Smooth muscle cell (in vitro differentiated cells): ENCODE data around the gene GALNS. TPM values are rescaled to one million over a fixed set of nuclear protein-coding genes. Genes with fewer than 3 reads are reported as not detected.

Experiments
- DNase-seq: peaks from one replicate; lab custom pipeline; 2025; ENCODE audit not compliant: unreplicated experiment; lab: John Stamatoyannopoulos, UW
- H2AFZ ChIP-seq: fragments of 200-600 bp; sonication (generic); 2 replicates; pipeline ENCODE4 v1.6.0; 2016; ENCODE audit warnings: antibody characterized with exemption, low read depth, mild to moderate bottlenecking
- H3F3A ChIP-seq: fragments of 200-600 bp; sonication (generic); 2 replicates; pipeline ENCODE4 v1.6.0; 2017; ENCODE audit warnings: antibody characterized with exemption, low read depth
- H3K27ac ChIP-seq: fragments of 200-600 bp; sonication (generic); 2 replicates; pipeline ENCODE4 v1.5.1; 2016; ENCODE audit warnings: low read depth, mild to moderate bottlenecking
- H3K27me3 ChIP-seq: fragments of 200-600 bp; sonication (generic); 2 replicates; pipeline ENCODE4 v1.6.1; 2016; ENCODE audit warnings: low read depth, mild to moderate bottlenecking
- H3K36me3 ChIP-seq: fragments of 200-600 bp; sonication (generic); 2 replicates; pipeline ENCODE4 v1.5.1; 2016; ENCODE audit warnings: low read depth
- H3K4me1 ChIP-seq: fragments of 200-600 bp; sonication (generic); 2 replicates; pipeline ENCODE4 v1.5.1; 2016; ENCODE audit warnings: low read depth
- H3K4me2 ChIP-seq: fragments of 200-600 bp; sonication (generic); 2 replicates; pipeline ENCODE4 v1.6.0; 2016; ENCODE audit warnings: mild to moderate bottlenecking
- H3K4me3 ChIP-seq: fragments of 200-600 bp; sonication (generic); 2 replicates; pipeline ENCODE4 v1.5.1; 2016; ENCODE audit warnings: mild to moderate bottlenecking
- H3K79me2 ChIP-seq: fragments of 200-600 bp; sonication (generic); 2 replicates; pipeline ENCODE4 v1.6.0; 2016; ENCODE audit warnings: low read depth, mild to moderate bottlenecking
- H3K9ac ChIP-seq: fragments of 200-600 bp; sonication (generic); 2 replicates; pipeline ENCODE4 v1.6.0; 2016; ENCODE audit warnings: low read depth
- H3K9me3 ChIP-seq: fragments of 200-600 bp; sonication (generic); replicated peaks from 2 replicates; pipeline ENCODE4 v1.5.1; 2016; ENCODE audit warnings: low read depth
- H4K20me1 ChIP-seq: fragments of 200-600 bp; sonication (generic); 2 replicates; pipeline ENCODE4 v1.6.0; 2016; ENCODE audit warnings: low read depth
- CTCF ChIP-seq: fragments of 200-600 bp; sonication (generic); IDR thresholded peaks from 2 replicates; pipeline ENCODE4 v1.5.1; 2017; ENCODE audit warnings: borderline replicate concordance, mild to moderate bottlenecking, antibody characterized with exemption; ENCODE audit not compliant: insufficient read depth, poor library complexity, severe bottlenecking
- WGBS: methylation state at CpG from one replicate; pipeline ENCODE4 v1.1.7; 2016; ENCODE audit warnings: low lambda C conversion rate; 5-methylcytosine and 5-hydroxymethylcytosine counted together
- polyA plus RNA-seq: library from polyadenylated mRNA; unstranded; fragments of >200 nt; fragmentation: Nextera tagmentation; extraction: Ambion mirVana; gene quantifications from 2 replicates; pipeline ENCODE4 v1.2.1, GENCODE V29; 2016
- total RNA-seq: library from RNA; depleted of rRNA; stranded (reverse); fragments of >200 nt; gene quantifications from 2 replicates; pipeline ENCODE4 v1.2.3, GENCODE V29; 2014

Gene GALNS
- total and polyA plus RNA-seq, 2 experiments from 2014 or later, result 20.8 to 21.3 TPM

- TF ChIP-seq CTCF, result peak; percentile 60
- 17% methylated on average over 12 of the region's 12 CpGs for WGBS
- Histone ChIP-seq H3K36me3 (no peaks in the 10 kb centered on the region), H4K20me1 (peaks cover 29% of the 10 kb centered on the region), H3K4me3 (peak overlapping the region; percentile 84), H3K9ac (peak overlapping the region; percentile 89), H3F3A (no peaks in the 10 kb centered on the region), H3K27ac (peak overlapping the region; percentile 56), H3K4me2 (peak overlapping the region; percentile 90), H2AFZ (peak overlapping the region; percentile 91), H3K27me3 (no peaks in the 10 kb centered on the region), H3K4me1 (peaks cover 3% of the 10 kb centered on the region), H3K9me3 (no peaks in the 10 kb centered on the region), H3K79me2 (peaks cover 20% of the 10 kb centered on the region)
- peak; percentile 30 for DNase-seq
Measured at GRCh38 chr16:88857728-88858339, 1.1 kb upstream of the GALNS start.

GRCh38 chr16:88856122-88856827, 472 bp downstream of the GALNS start:
- no peaks in the 10 kb centered on the region for H3K9me3 ChIP-seq

GRCh38 chr16:88855736-88856121, 1.0 kb downstream of the GALNS start:
- H4K20me1 ChIP-seq, result peaks cover 29% of the 10 kb centered on the region
- no peak overlapping the region for H2AFZ ChIP-seq
- no peak overlapping the region for H3K9ac ChIP-seq
- no peaks in the 10 kb centered on the region for H3K36me3 ChIP-seq
- no peaks in the 10 kb centered on the region for H3K9me3 ChIP-seq
- DNase-seq, result no peak
- H3K4me3 ChIP-seq, result peak overlapping the region; percentile 84
- H3K4me1 ChIP-seq, result peaks cover 3% of the 10 kb centered on the region
- WGBS, result 86% methylated on average over 13 of the region's 13 CpGs
- TF ChIP-seq CTCF, result no peak
- H3K4me2 ChIP-seq, result peak overlapping the region; percentile 95
- no peaks in the 10 kb centered on the region for H3K27me3 ChIP-seq
- no peak overlapping the region for H3K27ac ChIP-seq
- no peaks in the 10 kb centered on the region for H3F3A ChIP-seq
- peaks cover 20% of the 10 kb centered on the region for H3K79me2 ChIP-seq

More at GRCh38 chr16:88856122-88856827, 472 bp downstream of the GALNS start:
- H3K4me1 ChIP-seq, result peaks cover 3% of the 10 kb centered on the region
- no peak overlapping the region for H3K27ac ChIP-seq
- peak overlapping the region; percentile 66 for H3K9ac ChIP-seq
- DNase-seq, result no peak
- peak overlapping the region; percentile 95 for H3K4me2 ChIP-seq
- H3K4me3 ChIP-seq, result peak overlapping the region; percentile 84
- TF ChIP-seq CTCF, result no peak
- H3F3A ChIP-seq, result no peaks in the 10 kb centered on the region
- H3K79me2 ChIP-seq, result peaks cover 20% of the 10 kb centered on the region
- no peak overlapping the region for H2AFZ ChIP-seq
- no peaks in the 10 kb centered on the region for H3K27me3 ChIP-seq
- peaks cover 29% of the 10 kb centered on the region for H4K20me1 ChIP-seq
- no peaks in the 10 kb centered on the region for H3K36me3 ChIP-seq
- 19% methylated on average over 22 of the region's 53 CpGs for WGBS
